Gastroesophageal sphincter (tissue), 3 donors: ENCODE results near the gene HK2.

Experiments
- POLR2A ChIP-seq, 2 donors: fragments of 450-650 bp; IDR thresholded peaks; one replicate each; pipeline ENCODE4 v1.6.1; 2017; ENCODE audit warnings: antibody characterized with exemption in 2 of 2, mild to moderate bottlenecking in 2 of 2, moderate library complexity in 1 of 2
- TF ChIP-seq, protein P1 (sequence below), 4 experiments: fragments of 200-600 bp in 2 of 4; fragments of 450-650 bp in 2 of 4; sonication (generic) in 1 of 4; IDR thresholded peaks; one replicate each; pipeline ENCODE4 v1.5.1; 2017 to 2019; ENCODE audit warnings: antibody characterized with exemption in 4 of 4, mild to moderate bottlenecking in 2 of 4, moderate library complexity in 2 of 4

DNA sequence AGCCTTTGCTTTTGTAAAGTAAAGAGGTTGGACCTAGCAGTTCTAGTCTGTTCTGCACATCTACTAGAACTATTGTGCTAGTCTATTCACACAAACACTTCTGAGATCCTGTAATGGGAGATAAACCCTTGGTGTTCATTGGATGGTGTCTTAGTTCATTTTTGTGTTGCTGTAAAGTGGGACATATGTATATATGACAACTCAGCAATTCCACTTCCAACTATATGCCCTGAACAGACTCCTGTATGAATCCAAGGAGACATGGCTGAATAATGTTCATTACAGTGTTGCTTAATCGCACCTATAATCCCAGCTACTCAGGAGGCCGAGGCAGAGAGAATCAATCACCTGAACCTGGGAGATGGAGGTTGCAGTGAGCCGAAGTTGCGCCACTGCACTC lies 23.3 kb downstream of the HK2 start:
- TF ChIP-seq, protein P1, sequence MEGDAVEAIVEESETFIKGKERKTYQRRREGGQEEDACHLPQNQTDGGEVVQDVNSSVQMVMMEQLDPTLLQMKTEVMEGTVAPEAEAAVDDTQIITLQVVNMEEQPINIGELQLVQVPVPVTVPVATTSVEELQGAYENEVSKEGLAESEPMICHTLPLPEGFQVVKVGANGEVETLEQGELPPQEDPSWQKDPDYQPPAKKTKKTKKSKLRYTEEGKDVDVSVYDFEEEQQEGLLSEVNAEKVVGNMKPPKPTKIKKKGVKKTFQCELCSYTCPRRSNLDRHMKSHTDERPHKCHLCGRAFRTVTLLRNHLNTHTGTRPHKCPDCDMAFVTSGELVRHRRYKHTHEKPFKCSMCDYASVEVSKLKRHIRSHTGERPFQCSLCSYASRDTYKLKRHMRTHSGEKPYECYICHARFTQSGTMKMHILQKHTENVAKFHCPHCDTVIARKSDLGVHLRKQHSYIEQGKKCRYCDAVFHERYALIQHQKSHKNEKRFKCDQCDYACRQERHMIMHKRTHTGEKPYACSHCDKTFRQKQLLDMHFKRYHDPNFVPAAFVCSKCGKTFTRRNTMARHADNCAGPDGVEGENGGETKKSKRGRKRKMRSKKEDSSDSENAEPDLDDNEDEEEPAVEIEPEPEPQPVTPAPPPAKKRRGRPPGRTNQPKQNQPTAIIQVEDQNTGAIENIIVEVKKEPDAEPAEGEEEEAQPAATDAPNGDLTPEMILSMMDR (IDR thresholded peaks at IDR 0.05), result no peak
- no peak for TF ChIP-seq POLR2A (IDR thresholded peaks at IDR 0.05)
